ENCODE results near the gene KRT9.
"Not testable (repeated sequence)": the region's sequence is repeated elsewhere in the genome, so short reads cannot be mapped to it uniquely, and the experiment has no call there.

KRT9 gene, protein sequence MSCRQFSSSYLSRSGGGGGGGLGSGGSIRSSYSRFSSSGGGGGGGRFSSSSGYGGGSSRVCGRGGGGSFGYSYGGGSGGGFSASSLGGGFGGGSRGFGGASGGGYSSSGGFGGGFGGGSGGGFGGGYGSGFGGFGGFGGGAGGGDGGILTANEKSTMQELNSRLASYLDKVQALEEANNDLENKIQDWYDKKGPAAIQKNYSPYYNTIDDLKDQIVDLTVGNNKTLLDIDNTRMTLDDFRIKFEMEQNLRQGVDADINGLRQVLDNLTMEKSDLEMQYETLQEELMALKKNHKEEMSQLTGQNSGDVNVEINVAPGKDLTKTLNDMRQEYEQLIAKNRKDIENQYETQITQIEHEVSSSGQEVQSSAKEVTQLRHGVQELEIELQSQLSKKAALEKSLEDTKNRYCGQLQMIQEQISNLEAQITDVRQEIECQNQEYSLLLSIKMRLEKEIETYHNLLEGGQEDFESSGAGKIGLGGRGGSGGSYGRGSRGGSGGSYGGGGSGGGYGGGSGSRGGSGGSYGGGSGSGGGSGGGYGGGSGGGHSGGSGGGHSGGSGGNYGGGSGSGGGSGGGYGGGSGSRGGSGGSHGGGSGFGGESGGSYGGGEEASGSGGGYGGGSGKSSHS

DNA sequence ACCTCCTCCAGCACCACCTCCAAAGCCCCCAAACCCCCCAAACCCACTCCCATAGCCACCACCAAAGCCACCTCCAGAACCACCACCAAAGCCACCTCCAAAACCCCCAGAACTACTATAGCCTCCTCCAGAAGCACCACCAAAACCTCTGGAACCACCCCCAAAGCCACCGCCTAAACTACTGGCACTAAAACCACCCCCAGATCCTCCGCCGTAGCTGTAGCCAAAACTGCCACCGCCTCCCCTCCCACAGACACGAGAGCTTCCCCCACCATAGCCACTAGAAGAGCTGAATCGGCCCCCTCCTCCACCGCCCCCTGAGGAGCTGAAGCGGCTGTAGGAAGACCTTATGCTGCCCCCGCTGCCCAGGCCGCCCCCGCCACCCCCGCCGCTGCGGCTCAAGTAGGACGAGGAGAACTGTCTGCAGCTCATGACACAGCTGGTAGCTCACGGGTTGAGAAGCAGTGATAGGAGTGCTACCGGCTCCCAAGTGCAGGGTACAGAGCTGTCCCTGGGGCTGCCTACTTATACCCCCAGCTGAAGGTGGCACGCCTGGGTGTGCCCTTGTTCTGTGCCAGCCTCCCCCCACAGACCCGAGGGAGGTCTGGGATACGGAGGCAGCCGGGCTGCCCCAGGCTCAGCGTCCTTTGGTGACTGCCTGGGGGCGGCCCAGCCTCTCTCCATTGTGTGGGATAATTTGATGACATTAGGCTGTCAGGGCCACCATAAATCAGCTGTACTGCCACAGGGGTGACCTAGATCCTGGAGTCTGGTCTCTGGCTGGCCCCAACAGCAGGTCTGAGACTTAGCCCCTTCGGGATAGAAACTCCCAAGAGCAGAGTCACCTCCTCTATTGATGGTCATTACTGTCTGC lies at the start of gene KRT9:
TSS of gene KRT9 (minus strand) at position 499 of the 874 bp plus-strand sequence. CDS start at position 432, 67 bp downstream.
- Histone ChIP-seq H2AFZ (no peak within 1 kb of the TSS), H3K4me1 (no peaks in the 10 kb centered on the region), H3K4me3 (ENCODE audit: low read depth, low read length) (no peak within 1 kb of the TSS), H3K27ac (no peak within 1 kb of the TSS), H3K36me3 (ENCODE audit: control insufficient read depth, insufficient read depth, low read length) (no peaks in the 10 kb centered on the region), H3K9ac (no peak within 1 kb of the TSS), H3K27me3 (ENCODE audit: control insufficient read depth, insufficient read depth, low read length) (no peaks in the 10 kb centered on the region), H3K79me2 (no peaks in the 10 kb centered on the region), H3K9me3 (ENCODE audit: control insufficient read depth, low read length) (no peaks in the 10 kb centered on the region), H3K4me2 (ENCODE audit: low read length) (no peak within 1 kb of the TSS)
- TF ChIP-seq, protein P1, sequence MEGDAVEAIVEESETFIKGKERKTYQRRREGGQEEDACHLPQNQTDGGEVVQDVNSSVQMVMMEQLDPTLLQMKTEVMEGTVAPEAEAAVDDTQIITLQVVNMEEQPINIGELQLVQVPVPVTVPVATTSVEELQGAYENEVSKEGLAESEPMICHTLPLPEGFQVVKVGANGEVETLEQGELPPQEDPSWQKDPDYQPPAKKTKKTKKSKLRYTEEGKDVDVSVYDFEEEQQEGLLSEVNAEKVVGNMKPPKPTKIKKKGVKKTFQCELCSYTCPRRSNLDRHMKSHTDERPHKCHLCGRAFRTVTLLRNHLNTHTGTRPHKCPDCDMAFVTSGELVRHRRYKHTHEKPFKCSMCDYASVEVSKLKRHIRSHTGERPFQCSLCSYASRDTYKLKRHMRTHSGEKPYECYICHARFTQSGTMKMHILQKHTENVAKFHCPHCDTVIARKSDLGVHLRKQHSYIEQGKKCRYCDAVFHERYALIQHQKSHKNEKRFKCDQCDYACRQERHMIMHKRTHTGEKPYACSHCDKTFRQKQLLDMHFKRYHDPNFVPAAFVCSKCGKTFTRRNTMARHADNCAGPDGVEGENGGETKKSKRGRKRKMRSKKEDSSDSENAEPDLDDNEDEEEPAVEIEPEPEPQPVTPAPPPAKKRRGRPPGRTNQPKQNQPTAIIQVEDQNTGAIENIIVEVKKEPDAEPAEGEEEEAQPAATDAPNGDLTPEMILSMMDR (IDR thresholded peaks at IDR 0.05), result no peak

DNA sequence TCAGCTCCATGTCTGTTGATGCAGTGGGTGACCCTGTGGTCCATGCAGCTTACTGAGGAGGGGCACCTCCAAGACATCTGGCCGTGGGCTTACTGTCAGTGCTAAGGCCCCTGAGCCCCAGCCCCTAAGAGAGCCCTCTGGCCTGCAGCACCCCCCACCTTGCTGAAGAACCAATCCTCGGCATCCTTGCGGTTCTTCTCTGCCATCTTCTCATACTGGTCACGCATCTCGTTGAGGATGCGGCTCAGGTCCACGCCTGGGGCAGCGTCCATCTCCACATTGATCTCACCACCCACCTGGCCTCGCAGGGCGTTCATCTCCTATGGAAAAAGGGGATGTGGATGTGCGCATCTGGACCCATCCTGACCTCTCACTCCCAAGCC lies 49.6 kb upstream of the KRT9 start:
- not testable (repeated sequence) for H3K4me1 ChIP-seq; H3K9me3 ChIP-seq (ENCODE audit: control insufficient read depth, low read length); H3K4me3 ChIP-seq (ENCODE audit: low read depth, low read length); H3K27me3 ChIP-seq (ENCODE audit: control insufficient read depth, insufficient read depth, low read length); H3K36me3 ChIP-seq (ENCODE audit: control insufficient read depth, insufficient read depth, low read length); H2AFZ ChIP-seq; H3K79me2 ChIP-seq; H3K9ac ChIP-seq; H3K27ac ChIP-seq; H3K4me2 ChIP-seq (ENCODE audit: low read length)

DNA sequence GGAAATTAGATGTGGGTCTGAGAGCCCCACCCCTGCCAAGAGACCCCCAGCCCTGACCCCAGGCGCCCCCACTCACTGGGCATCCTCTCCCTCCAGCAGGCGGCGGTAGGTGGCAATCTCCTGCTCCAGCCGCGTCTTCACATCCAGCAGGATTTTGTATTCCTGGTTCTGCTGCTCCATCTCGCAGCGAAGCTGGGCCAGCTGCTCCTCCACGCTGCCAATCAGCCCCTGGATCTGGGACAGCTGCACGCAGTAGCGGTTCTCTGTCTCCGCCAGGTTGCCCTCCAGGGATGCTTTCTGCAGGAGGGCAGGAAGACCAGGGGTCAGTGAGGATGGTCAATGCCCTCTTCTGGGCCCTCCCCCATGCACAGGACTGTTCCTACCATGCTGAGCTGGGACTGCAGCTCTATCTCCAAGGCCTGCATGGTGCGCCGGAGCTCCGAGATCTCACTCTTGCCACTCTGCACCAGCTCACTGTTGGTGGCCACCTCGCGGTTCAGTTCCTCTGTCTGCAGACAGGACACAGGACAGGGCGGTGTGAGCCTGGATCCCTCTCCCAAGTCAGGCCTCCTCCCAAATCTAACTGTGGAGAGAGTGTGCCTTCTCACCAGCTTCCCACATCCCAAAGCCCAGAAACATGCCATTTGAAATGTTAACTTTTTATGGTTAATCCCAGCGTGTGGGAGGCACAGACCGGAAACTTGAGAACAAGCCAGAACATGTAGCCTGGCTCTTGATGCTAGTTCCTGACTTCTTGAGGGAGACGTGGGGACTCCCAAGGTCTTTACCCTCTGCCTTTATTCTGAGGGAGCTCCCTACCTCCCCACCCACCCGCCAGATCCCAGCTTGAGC lies 49.0 kb upstream of the KRT9 start:
- TF ChIP-seq, protein P1 (IDR thresholded peaks at IDR 0.05), result no peak
- Histone ChIP-seq H3K27me3 (ENCODE audit: control insufficient read depth, insufficient read depth, low read length) (no peaks in the 10 kb centered on the region), H3K36me3 (ENCODE audit: control insufficient read depth, insufficient read depth, low read length) (no peaks in the 10 kb centered on the region), H3K4me3 (ENCODE audit: low read depth, low read length) (no peak overlapping the region), H3K27ac (no peak overlapping the region), H3K9me3 (ENCODE audit: control insufficient read depth, low read length) (no peaks in the 10 kb centered on the region), H3K4me1 (no peaks in the 10 kb centered on the region), H3K79me2 (no peaks in the 10 kb centered on the region), H2AFZ (no peak overlapping the region), H3K4me2 (ENCODE audit: low read length) (no peak overlapping the region), H3K9ac (no peak overlapping the region)

DNA sequence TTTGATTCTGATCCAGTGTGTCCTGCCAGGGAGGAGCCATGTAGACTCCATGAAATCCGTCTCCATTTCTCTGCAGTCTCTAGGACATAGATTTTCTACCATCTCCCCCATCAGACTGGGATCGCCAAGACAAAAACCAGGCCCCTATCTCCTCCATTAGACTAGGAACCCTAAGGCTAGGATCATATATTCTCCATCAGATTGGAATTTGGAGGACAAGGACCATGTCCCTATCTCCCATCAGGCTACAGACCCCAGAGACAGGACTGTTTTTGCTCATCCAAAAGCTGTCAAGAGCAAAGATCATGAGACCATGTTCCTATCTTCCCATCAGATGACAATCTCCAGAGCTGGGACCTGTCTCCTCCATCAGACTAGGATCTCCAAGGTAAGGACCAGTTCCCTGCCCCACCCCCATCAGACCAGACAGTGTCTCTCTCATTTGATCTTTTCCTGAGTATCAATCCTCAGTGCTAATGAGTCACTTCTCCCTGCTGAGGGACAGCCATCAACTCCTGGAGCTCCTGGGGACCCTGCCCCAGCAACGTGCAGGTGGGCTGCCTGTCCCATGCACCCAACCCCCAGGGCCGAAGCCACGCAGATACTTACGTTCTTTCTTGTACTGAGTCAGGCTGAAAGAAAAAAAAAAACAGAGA lies 48.2 kb upstream of the KRT9 start:
- not testable (repeated sequence) for H3K79me2 ChIP-seq; H3K4me3 ChIP-seq (ENCODE audit: low read depth, low read length); H2AFZ ChIP-seq; H3K27me3 ChIP-seq (ENCODE audit: control insufficient read depth, insufficient read depth, low read length); H3K27ac ChIP-seq; H3K36me3 ChIP-seq (ENCODE audit: control insufficient read depth, insufficient read depth, low read length); H3K9ac ChIP-seq; H3K4me2 ChIP-seq (ENCODE audit: low read length); H3K4me1 ChIP-seq; H3K9me3 ChIP-seq (ENCODE audit: control insufficient read depth, low read length)

Data from parathyroid adenoma (tissue), 2 donors.